MM.1S (cell line): ENCODE data around the gene IPO11.

Experiments used
- CTCF ChIP-seq: fragments of 300-600 bp; sonication (generic); IDR thresholded peaks from 2 replicates; pipeline ENCODE4 v1.5.1; 2016; ENCODE audit warnings: antibody characterized with exemption, low read length, mixed read lengths
- EZH2 ChIP-seq: fragments of 300-600 bp; sonication (generic); optimal IDR thresholded peaks from 2 replicates; pipeline ENCODE3; 2017; ENCODE audit warnings: low read depth, mild to moderate bottlenecking, antibody characterized with exemption, low read length, mixed read lengths
- EZH2phosphoT487 ChIP-seq: fragments of 300-600 bp; sonication (generic); IDR thresholded peaks from 2 replicates; pipeline ENCODE4 v1.6.1; 2018; ENCODE audit warnings: antibody characterized with exemption, low read length

GRCh38 chr5:62568800-62569432, 156.4 kb downstream of the IPO11 start:
- no peak for TF ChIP-seq CTCF
- TF ChIP-seq EZH2phosphoT487: no peak
- no peak for TF ChIP-seq EZH2
